ENCODE measurements around the gene RNF150.

RNF150 gene

GRCh38 chr4:140906993-140907962 lies 226.0 kb downstream of the RNF150 start:
- H3K27me3 ChIP-seq (ENCODE audit: control insufficient read depth, insufficient read depth, low read length) = no peaks in the 10 kb centered on the region
- H3K4me3 ChIP-seq (ENCODE audit: low read length) = no peak overlapping the region
- H3K27ac ChIP-seq (ENCODE audit: low read depth, low read length) = peak overlapping the region; percentile 32
- peaks cover 11% of the 10 kb centered on the region for H3K4me1 ChIP-seq (ENCODE audit: control insufficient read depth, insufficient read depth, low read length)
- no peak overlapping the region for H3K9ac ChIP-seq (ENCODE audit: low read length)
- H3K36me3 ChIP-seq (ENCODE audit: control insufficient read depth, insufficient read depth, low read length) = no peaks in the 10 kb centered on the region

GRCh38 chr4:140904904-140905303 lies 228.4 kb downstream of the RNF150 start:
- Histone ChIP-seq H3K4me3 (ENCODE audit: low read length) (no peak overlapping the region), H3K36me3 (ENCODE audit: control insufficient read depth, insufficient read depth, low read length) (no peaks in the 10 kb centered on the region), H3K27ac (ENCODE audit: low read depth, low read length) (no peak overlapping the region), H3K4me1 (ENCODE audit: control insufficient read depth, insufficient read depth, low read length) (peaks cover 11% of the 10 kb centered on the region), H3K9ac (ENCODE audit: low read length) (no peak overlapping the region), H3K27me3 (ENCODE audit: control insufficient read depth, insufficient read depth, low read length) (no peaks in the 10 kb centered on the region)

- Histone ChIP-seq H3K4me1 (ENCODE audit: control insufficient read depth, insufficient read depth, low read length) (peaks cover 11% of the 10 kb centered on the region), H3K9ac (ENCODE audit: low read length) (no peak overlapping the region), H3K27ac (ENCODE audit: low read depth, low read length) (no peak overlapping the region), H3K27me3 (ENCODE audit: control insufficient read depth, insufficient read depth, low read length) (no peaks in the 10 kb centered on the region), H3K4me3 (ENCODE audit: low read length) (no peak overlapping the region), H3K36me3 (ENCODE audit: control insufficient read depth, insufficient read depth, low read length) (no peaks in the 10 kb centered on the region)
Observed at GRCh38 chr4:140903522-140904475, 229.5 kb downstream of the RNF150 start.

GRCh38 chr4:140901736-140902336 lies 231.4 kb downstream of the RNF150 start:
- no peak overlapping the region for H3K4me3 ChIP-seq (ENCODE audit: low read length)
- H3K27me3 ChIP-seq (ENCODE audit: control insufficient read depth, insufficient read depth, low read length) = no peaks in the 10 kb centered on the region
- H3K27ac ChIP-seq (ENCODE audit: low read depth, low read length) = no peak overlapping the region
- no peaks in the 10 kb centered on the region for H3K36me3 ChIP-seq (ENCODE audit: control insufficient read depth, insufficient read depth, low read length)
- H3K9ac ChIP-seq (ENCODE audit: low read length) = no peak overlapping the region
- peaks cover 9% of the 10 kb centered on the region for H3K4me1 ChIP-seq (ENCODE audit: control insufficient read depth, insufficient read depth, low read length)

- no peaks in the 10 kb centered on the region for H3K27me3 ChIP-seq (ENCODE audit: control insufficient read depth, insufficient read depth, low read length)
- peaks cover 22% of the 10 kb centered on the region for H3K4me1 ChIP-seq (ENCODE audit: control insufficient read depth, insufficient read depth, low read length)
- H3K36me3 ChIP-seq (ENCODE audit: control insufficient read depth, insufficient read depth, low read length) = no peaks in the 10 kb centered on the region
- peak overlapping the region; percentile 30 for H3K27ac ChIP-seq (ENCODE audit: low read depth, low read length)
- H3K4me3 ChIP-seq (ENCODE audit: low read length) = no peak overlapping the region
- no peak overlapping the region for H3K9ac ChIP-seq (ENCODE audit: low read length)
Observed at GRCh38 chr4:140893939-140894338, 239.3 kb downstream of the RNF150 start.

GRCh38 chr4:140888054-140888453 lies 245.2 kb downstream of the RNF150 start:
- H3K4me3 ChIP-seq (ENCODE audit: low read length) = no peak overlapping the region
- H3K36me3 ChIP-seq (ENCODE audit: control insufficient read depth, insufficient read depth, low read length) = no peaks in the 10 kb centered on the region
- H3K27ac ChIP-seq (ENCODE audit: low read depth, low read length) = no peak overlapping the region
- H3K9ac ChIP-seq (ENCODE audit: low read length) = no peak overlapping the region
- H3K4me1 ChIP-seq (ENCODE audit: control insufficient read depth, insufficient read depth, low read length) = peaks cover 2% of the 10 kb centered on the region
- no peaks in the 10 kb centered on the region for H3K27me3 ChIP-seq (ENCODE audit: control insufficient read depth, insufficient read depth, low read length)

- H3K27ac ChIP-seq (ENCODE audit: low read depth, low read length) = no peak overlapping the region
Observed at GRCh38 chr4:140887467-140887866, 245.8 kb downstream of the RNF150 start.

GRCh38 chr4:140884431-140885058 lies 248.7 kb downstream of the RNF150 start:
- Histone ChIP-seq H3K9ac (ENCODE audit: low read length) (no peak overlapping the region), H3K36me3 (ENCODE audit: control insufficient read depth, insufficient read depth, low read length) (no peaks in the 10 kb centered on the region), H3K4me1 (ENCODE audit: control insufficient read depth, insufficient read depth, low read length) (no peaks in the 10 kb centered on the region), H3K27me3 (ENCODE audit: control insufficient read depth, insufficient read depth, low read length) (no peaks in the 10 kb centered on the region), H3K4me3 (ENCODE audit: low read length) (no peak overlapping the region), H3K27ac (ENCODE audit: low read depth, low read length) (no peak overlapping the region)

More at GRCh38 chr4:140887467-140887866, 245.8 kb downstream of the RNF150 start:
- H3K27me3 ChIP-seq (ENCODE audit: control insufficient read depth, insufficient read depth, low read length) = no peaks in the 10 kb centered on the region
- H3K9ac ChIP-seq (ENCODE audit: low read length) = no peak overlapping the region
- H3K36me3 ChIP-seq (ENCODE audit: control insufficient read depth, insufficient read depth, low read length) = no peaks in the 10 kb centered on the region
- no peak overlapping the region for H3K4me3 ChIP-seq (ENCODE audit: low read length)
- H3K4me1 ChIP-seq (ENCODE audit: control insufficient read depth, insufficient read depth, low read length) = no peaks in the 10 kb centered on the region

- Histone ChIP-seq H3K27me3 (ENCODE audit: control insufficient read depth, insufficient read depth, low read length) (no peaks in the 10 kb centered on the region), H3K9ac (ENCODE audit: low read length) (no peak overlapping the region), H3K36me3 (ENCODE audit: control insufficient read depth, insufficient read depth, low read length) (no peaks in the 10 kb centered on the region), H3K4me1 (ENCODE audit: control insufficient read depth, insufficient read depth, low read length) (no peaks in the 10 kb centered on the region), H3K27ac (ENCODE audit: low read depth, low read length) (no peak overlapping the region), H3K4me3 (ENCODE audit: low read length) (no peak overlapping the region)
Observed at GRCh38 chr4:140877781-140878180, 255.5 kb downstream of the RNF150 start.

GRCh38 chr4:140876615-140877364 lies 256.5 kb downstream of the RNF150 start:
- H3K36me3 ChIP-seq (ENCODE audit: control insufficient read depth, insufficient read depth, low read length) = no peaks in the 10 kb centered on the region
- no peaks in the 10 kb centered on the region for H3K27me3 ChIP-seq (ENCODE audit: control insufficient read depth, insufficient read depth, low read length)
- H3K9ac ChIP-seq (ENCODE audit: low read length) = no peak overlapping the region
- H3K27ac ChIP-seq (ENCODE audit: low read depth, low read length) = no peak overlapping the region
- no peak overlapping the region for H3K4me3 ChIP-seq (ENCODE audit: low read length)
- no peaks in the 10 kb centered on the region for H3K4me1 ChIP-seq (ENCODE audit: control insufficient read depth, insufficient read depth, low read length)

- Histone ChIP-seq H3K27me3 (ENCODE audit: control insufficient read depth, insufficient read depth, low read length) (no peaks in the 10 kb centered on the region), H3K4me1 (ENCODE audit: control insufficient read depth, insufficient read depth, low read length) (no peaks in the 10 kb centered on the region), H3K36me3 (ENCODE audit: control insufficient read depth, insufficient read depth, low read length) (no peaks in the 10 kb centered on the region), H3K9ac (ENCODE audit: low read length) (no peak overlapping the region), H3K27ac (ENCODE audit: low read depth, low read length) (no peak overlapping the region), H3K4me3 (ENCODE audit: low read length) (no peak overlapping the region)
Observed at GRCh38 chr4:140875746-140876452, 257.4 kb downstream of the RNF150 start.

Data from rectal smooth muscle tissue (tissue), 1 donor.